Fibroblast of villous mesenchyme (primary cell): ENCODE measurements around the gene NOD2. TPM values are rescaled to one million over a fixed set of nuclear protein-coding genes. Genes with fewer than 3 reads are reported as not detected.

ENCODE experiments used
- DNase-seq: peaks from one replicate; pipeline ENCODE4 v3.0.0-alpha.2; 2010; ENCODE audit warnings: low read depth
- H3K4me3 ChIP-seq: 2 replicates; pipeline ENCODE4 v1.5.1; 2011; ENCODE audit warnings: low read depth, mild to moderate bottlenecking, low read length
- CTCF ChIP-seq: IDR thresholded peaks from 2 replicates; pipeline ENCODE4 v1.5.1; 2012; ENCODE audit warnings: low read depth, mild to moderate bottlenecking, low read length; ENCODE audit not compliant: insufficient read depth
- total RNA-seq: library from RNA; depleted of rRNA; stranded (reverse); fragments of >200 nt; gene quantifications from 2 replicates; pipeline ENCODE4 v1.2.3, GENCODE V29; 2012

NOD2 gene
- total RNA-seq, 1 donor, result not detected

GRCh38 chr16:50664270-50664669, 29.1 kb upstream of the NOD2 start:
- no peak overlapping the region for H3K4me3 ChIP-seq
- no peak for DNase-seq
- TF ChIP-seq CTCF, result no peak

- peak; percentile 80 for TF ChIP-seq CTCF
- peak overlapping the region; percentile 62 for H3K4me3 ChIP-seq
- peak; percentile 68 for DNase-seq
Measured at GRCh38 chr16:50665128-50665878, 28.1 kb upstream of the NOD2 start.

GRCh38 chr16:50666658-50667496, 26.5 kb upstream of the NOD2 start:
- no peak overlapping the region for H3K4me3 ChIP-seq
- TF ChIP-seq CTCF, result no peak
- no peak for DNase-seq

GRCh38 chr16:50667497-50668367, 25.7 kb upstream of the NOD2 start:
- no peak overlapping the region for H3K4me3 ChIP-seq
- TF ChIP-seq CTCF, result no peak
- DNase-seq, result no peak

GRCh38 chr16:50668368-50669008, 24.9 kb upstream of the NOD2 start:
- no peak for TF ChIP-seq CTCF
- no peak overlapping the region for H3K4me3 ChIP-seq
- DNase-seq, result no peak

GRCh38 chr16:50669741-50670140, 23.7 kb upstream of the NOD2 start:
- H3K4me3 ChIP-seq, result no peak overlapping the region
- no peak for DNase-seq
- no peak for TF ChIP-seq CTCF
